HFFc6 (cell line): ENCODE data around the gene CCSER1. TPM values are rescaled to one million over a fixed set of nuclear protein-coding genes. Genes with fewer than 3 reads are reported as not detected.

Experiments
- DNase-seq: peaks from one replicate; pipeline ENCODE4 v3.0.0-alpha.2; 2018
- H3K27ac Mint-ChIP-seq: 2 replicates; pipeline ENCODE4 v1.8.0; 2020; ENCODE audit warnings: mild to moderate bottlenecking, mixed read lengths
- H3K27me3 Mint-ChIP-seq: 2 replicates; pipeline ENCODE4 v1.8.0; 2021; ENCODE audit warnings: mild to moderate bottlenecking, moderate library complexity, mixed read lengths; ENCODE audit not compliant: insufficient read depth
- H3K36me3 Mint-ChIP-seq: 2 replicates; pipeline ENCODE4 v1.8.0; 2021; ENCODE audit warnings: low read depth, mixed read lengths
- H3K4me1 Mint-ChIP-seq: 2 replicates; pipeline ENCODE4 v1.8.0; 2020; ENCODE audit warnings: low read depth, mixed read lengths
- H3K4me3 Mint-ChIP-seq: 2 replicates; pipeline ENCODE4 v1.8.0; 2020; ENCODE audit warnings: mild to moderate bottlenecking, moderate library complexity, mixed read lengths
- H3K9me3 Mint-ChIP-seq: 2 replicates; pipeline ENCODE4 v1.8.0; 2020; ENCODE audit warnings: mild to moderate bottlenecking, mixed read lengths
- CTCF ChIP-seq: fragments of 200-600 bp; sonication (generic); IDR thresholded peaks from 2 replicates; pipeline ENCODE4 v1.5.0; 2021; ENCODE audit warnings: antibody characterized with exemption, mild to moderate bottlenecking
- total RNA-seq, 6 experiments: library from RNA; stranded (reverse); fragmentation: NEBNext Ultra II Directional; extraction: Animal tissue kit (Norgen Biotek cat#: 25700); gene quantifications; 2 replicates in 1 of 6; 3 replicates in 5 of 6; pipeline ENCODE4 v1.2.3, GENCODE V29; 2021

CCSER1 gene
- total RNA-seq, 6 experiments from 2014 or later, result not detected

GRCh38 chr4:90766837-90767236 lies 639.6 kb downstream of the CCSER1 start:
- no peak overlapping the region for H3K27ac Mint-ChIP-seq
- no peaks in the 10 kb centered on the region for H3K27me3 Mint-ChIP-seq
- no peak overlapping the region for H3K4me3 Mint-ChIP-seq
- H3K4me1 Mint-ChIP-seq, result no peaks in the 10 kb centered on the region
- H3K9me3 Mint-ChIP-seq, result peaks cover 46% of the 10 kb centered on the region
- TF ChIP-seq CTCF, result no peak
- DNase-seq, result no peak
- H3K36me3 Mint-ChIP-seq, result no peaks in the 10 kb centered on the region; the same call in 1 of the 2 replicates

GRCh38 chr4:90769251-90769650 lies 642.1 kb downstream of the CCSER1 start:
- no peaks in the 10 kb centered on the region for H3K27me3 Mint-ChIP-seq
- H3K9me3 Mint-ChIP-seq, result peaks cover 41% of the 10 kb centered on the region
- no peak overlapping the region for H3K4me3 Mint-ChIP-seq
- no peak for DNase-seq
- H3K4me1 Mint-ChIP-seq, result no peaks in the 10 kb centered on the region
- no peak overlapping the region for H3K27ac Mint-ChIP-seq
- no peak for TF ChIP-seq CTCF
- H3K36me3 Mint-ChIP-seq, result no peaks in the 10 kb centered on the region; the same call in 1 of the 2 replicates

- H3K9me3 Mint-ChIP-seq, result peaks cover 31% of the 10 kb centered on the region
- DNase-seq, result no peak
- H3K36me3 Mint-ChIP-seq, result no peaks in the 10 kb centered on the region
- no peaks in the 10 kb centered on the region for H3K27me3 Mint-ChIP-seq
- no peak overlapping the region for H3K27ac Mint-ChIP-seq
- TF ChIP-seq CTCF, result no peak
- H3K4me3 Mint-ChIP-seq, result no peak overlapping the region
- no peaks in the 10 kb centered on the region for H3K4me1 Mint-ChIP-seq
These were observed 653.0 kb downstream of the CCSER1 start for GRCh38 chr4:90780193-90780592.

GRCh38 chr4:90786602-90787001 lies 659.4 kb downstream of the CCSER1 start:
- Mint-ChIP-seq H3K36me3 (no peaks in the 10 kb centered on the region), H3K27ac (no peak overlapping the region), H3K27me3 (no peaks in the 10 kb centered on the region; the same call in 1 of the 2 replicates), H3K4me1 (no peaks in the 10 kb centered on the region), H3K9me3 (peaks cover 50% of the 10 kb centered on the region), H3K4me3 (no peak overlapping the region)
- no peak for DNase-seq
- TF ChIP-seq CTCF, result no peak

GRCh38 chr4:90792696-90793095 lies 665.5 kb downstream of the CCSER1 start:
- H3K27ac Mint-ChIP-seq, result no peak overlapping the region
- H3K4me1 Mint-ChIP-seq, result no peaks in the 10 kb centered on the region
- no peak for TF ChIP-seq CTCF
- H3K9me3 Mint-ChIP-seq, result peaks cover 59% of the 10 kb centered on the region
- H3K36me3 Mint-ChIP-seq, result no peaks in the 10 kb centered on the region
- H3K27me3 Mint-ChIP-seq, result no peaks in the 10 kb centered on the region; the same call in 1 of the 2 replicates
- no peak for DNase-seq
- no peak overlapping the region for H3K4me3 Mint-ChIP-seq

- Mint-ChIP-seq H3K4me1 (no peaks in the 10 kb centered on the region), H3K27ac (no peak overlapping the region), H3K9me3 (peaks cover 54% of the 10 kb centered on the region), H3K4me3 (no peak overlapping the region), H3K36me3 (no peaks in the 10 kb centered on the region), H3K27me3 (no peaks in the 10 kb centered on the region)
- TF ChIP-seq CTCF, result no peak
- DNase-seq, result no peak
These were observed 671.8 kb downstream of the CCSER1 start for GRCh38 chr4:90798948-90799347.
